B cell (primary cell): ENCODE results near the gene JMJD1C. TPM values are rescaled to one million over a fixed set of nuclear protein-coding genes. Genes with fewer than 3 reads are reported as not detected.

Source experiments
- ATAC-seq: fragments of 200-7000 bp; cut with Tn5 transposase; one replicate; pipeline ENCODE4 v1.10.0; 2021; ENCODE audit warnings: low read depth, mild to moderate bottlenecking, moderate number of reproducible peaks, moderate library complexity
- CTCF ChIA-PET: fragments of 350-600 bp; sonication (Branson Sonifier 250); formaldehyde crosslinking; loops from one replicate; lab custom pipeline; 2021; ENCODE audit warnings: antibody characterized with exemption, inconsistent platforms; lab: Charles Lee
- POLR2A ChIA-PET: fragments of 350-600 bp; sonication (Branson Sonifier 250); formaldehyde crosslinking; loops from one replicate; lab custom pipeline; 2021; ENCODE audit warnings: antibody characterized with exemption; lab: Charles Lee
- DNase-seq: peaks from one replicate; pipeline ENCODE4 v3.0.0; 2013
- H2AFZ ChIP-seq: 2 replicates; pipeline ENCODE4 v1.6.1; 2012; ENCODE audit warnings: mild to moderate bottlenecking, low read depth, low read length; ENCODE audit not compliant: insufficient read depth, poor library complexity, severe bottlenecking
- H3K27ac ChIP-seq, 2 donors: 1 replicate in 1 of 2; 2 replicates in 1 of 2; pipeline ENCODE4 v1.5.1; 2012 to 2013; ENCODE audit warnings: low read length in 2 of 2, mild to moderate bottlenecking in 2 of 2, moderate library complexity in 1 of 2
- H3K27me3 ChIP-seq, 4 experiments: fragments of 200-600 bp in 1 of 4; sonication (generic) in 1 of 4; replicated peaks in 1 of 4; 1 replicate in 2 of 4; 2 replicates in 2 of 4; pipeline versions ENCODE4 v1.6.1 to v1.7.0; 2013 to 2016; ENCODE audit warnings: low read length in 3 of 4, mild to moderate bottlenecking in 2 of 4, mixed read lengths in 1 of 4, moderate library complexity in 1 of 4; ENCODE audit not compliant: insufficient read depth in 4 of 4, control insufficient read depth in 3 of 4; ENCODE audit errors: control extremely low read depth in 1 of 4
- H3K36me3 ChIP-seq, 2 experiments: replicated peaks in 1 of 2; 1 replicate in 1 of 2; 2 replicates in 1 of 2; pipeline versions ENCODE4 v1.6.1 to v1.7.1; 2013; ENCODE audit warnings: low read length in 1 of 2; ENCODE audit not compliant: insufficient read depth in 2 of 2, control insufficient read depth in 1 of 2; ENCODE audit errors: control extremely low read depth in 1 of 2, extremely low read depth in 1 of 2
- H3K4me1 ChIP-seq, 2 donors: fragments of 200-600 bp in 1 of 2; sonication (generic) in 1 of 2; 1 replicate in 1 of 2; 2 replicates in 1 of 2; pipeline versions ENCODE4 v1.5.1 to v1.6.1; 2013 to 2017; ENCODE audit warnings: low read length in 2 of 2; ENCODE audit not compliant: control insufficient read depth in 2 of 2, insufficient read depth in 2 of 2
- H3K4me2 ChIP-seq: replicated peaks from 2 replicates; pipeline ENCODE3; 2012; ENCODE audit warnings: mild to moderate bottlenecking, low read depth, low read length; ENCODE audit not compliant: poor library complexity, severe bottlenecking
- H3K4me3 ChIP-seq, 5 experiments: fragments of 200-600 bp in 1 of 5; sonication (generic) in 1 of 5; 1 replicate in 3 of 5; 2 replicates in 2 of 5; pipeline versions ENCODE4 v1.5.1 to v1.7.0; 2011 to 2016; ENCODE audit warnings: low read length in 4 of 5, mild to moderate bottlenecking in 4 of 5, low read depth in 2 of 5, control low read depth in 1 of 5, moderate library complexity in 1 of 5; ENCODE audit not compliant: insufficient read depth in 1 of 5; ENCODE audit errors: control extremely low read depth in 1 of 5, extremely low read depth in 1 of 5
- H3K79me2 ChIP-seq: fragments of 200-600 bp; sonication (generic); one replicate; pipeline ENCODE4 v1.6.0; 2016; ENCODE audit warnings: low read length; ENCODE audit not compliant: control insufficient read depth, insufficient read depth
- H3K9ac ChIP-seq: fragments of 200-600 bp; sonication (generic); 2 replicates; pipeline ENCODE4 v1.6.1; 2017; ENCODE audit warnings: mild to moderate bottlenecking, low read length, moderate library complexity
- H3K9me3 ChIP-seq, 3 donors: one replicate each; pipeline versions ENCODE4 v1.6.1 to v1.7.1; 2013; ENCODE audit warnings: low read length in 2 of 3; ENCODE audit not compliant: control insufficient read depth in 2 of 3, insufficient read depth in 1 of 3; ENCODE audit errors: control extremely low read depth in 1 of 3
- H4K20me1 ChIP-seq: 2 replicates; pipeline ENCODE4 v1.6.0; 2012; ENCODE audit warnings: mild to moderate bottlenecking, low read length; ENCODE audit not compliant: insufficient read depth, control insufficient read depth, poor library complexity, severe bottlenecking
- H3K27ac Mint-ChIP-seq: one replicate; pipeline ENCODE4 v1.8.0; 2021; ENCODE audit warnings: mixed read lengths
- H3K27me3 Mint-ChIP-seq: one replicate; pipeline ENCODE4 v1.8.0; 2021; ENCODE audit warnings: mixed read lengths
- H3K4me1 Mint-ChIP-seq: one replicate; pipeline ENCODE4 v1.8.0; 2021; ENCODE audit warnings: mixed read lengths
- H3K4me3 Mint-ChIP-seq: one replicate; pipeline ENCODE4 v1.8.0; 2021; ENCODE audit warnings: mixed read lengths
- H3K9me3 Mint-ChIP-seq: one replicate; pipeline ENCODE4 v1.8.0; 2022; ENCODE audit warnings: mixed read lengths; ENCODE audit not compliant: insufficient read depth
- EZH2 ChIP-seq: IDR thresholded peaks from 2 replicates; pipeline ENCODE4 v1.6.1; 2012; ENCODE audit warnings: borderline replicate concordance, low read depth, mild to moderate bottlenecking, moderate library complexity, low read length; ENCODE audit not compliant: insufficient read depth, poor library complexity, severe bottlenecking
- WGBS: methylation state at CpG from one replicate; pipeline ENCODE4 v1.1.5; 2013; ENCODE audit warnings: missing lambda C conversion rate; ENCODE audit not compliant: insufficient coverage; 5-methylcytosine and 5-hydroxymethylcytosine counted together
- intact Hi-C: fragments of 100-400 bp; cut with micrococcal nuclease; formaldehyde crosslinking; loops from one replicate; pipeline ENCODE4 v1.10.0; 2022
- polyA plus RNA-seq: library from polyadenylated mRNA; depleted of rRNA; stranded (reverse); fragments of >200 nt; gene quantifications from 2 replicates; pipeline ENCODE4 v1.2.3, GENCODE V29; 2012
- total RNA-seq, 2 donors: library from RNA; stranded (reverse); fragments of 120-200 nt in 1 of 2; gene quantifications; 1 replicate in 1 of 2; 2 replicates in 1 of 2; pipeline versions ENCODE4 v1.2.3 to v1.2.4, GENCODE V29; 2013 to 2022
- TF ChIP-seq, protein P1 (sequence below): fragments of 200-600 bp; IDR thresholded peaks from one replicate; pipeline ENCODE4 v1.8.0; 2022; ENCODE audit warnings: antibody characterized with exemption, mild to moderate bottlenecking

Gene JMJD1C
- total and polyA plus RNA-seq, 2 donors (not counting 1 experiment from before 2014, with no cell fraction given) = 81.8 to 235 TPM

DNA sequence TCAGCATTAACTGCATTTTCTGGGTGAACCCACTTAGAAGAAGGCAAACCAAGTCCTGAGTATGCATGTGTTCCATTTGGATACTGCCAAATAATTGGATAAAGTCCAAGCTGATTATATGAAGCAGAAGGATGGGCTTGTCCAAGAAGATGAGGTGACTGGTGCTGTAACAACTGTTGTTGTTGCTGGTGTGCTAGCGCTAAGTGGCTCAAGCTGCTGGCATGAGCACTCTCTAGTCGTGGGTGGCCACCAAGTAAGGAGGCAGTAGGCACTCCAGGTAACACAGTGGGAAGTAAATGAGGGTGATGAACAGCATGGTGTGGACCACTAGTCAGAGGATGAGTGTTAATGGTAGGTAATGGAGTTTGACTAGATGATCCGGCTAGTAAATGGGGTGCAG is 252.3 kb downstream of the JMJD1C start:
- H3K79me2 ChIP-seq = peaks cover 79% of the 10 kb centered on the region
- Mint-ChIP-seq H3K4me1 (peaks cover 36% of the 10 kb centered on the region), H3K4me3 (no peak overlapping the region), H3K27me3 (no peaks in the 10 kb centered on the region), H3K27ac (peak overlapping the region; percentile 59), H3K9me3 (peaks cover 2% of the 10 kb centered on the region)
- ATAC-seq = no peak
- H3K27ac ChIP-seq = no peak overlapping the region
- no peak for TF ChIP-seq EZH2
- TF ChIP-seq, protein P1, sequence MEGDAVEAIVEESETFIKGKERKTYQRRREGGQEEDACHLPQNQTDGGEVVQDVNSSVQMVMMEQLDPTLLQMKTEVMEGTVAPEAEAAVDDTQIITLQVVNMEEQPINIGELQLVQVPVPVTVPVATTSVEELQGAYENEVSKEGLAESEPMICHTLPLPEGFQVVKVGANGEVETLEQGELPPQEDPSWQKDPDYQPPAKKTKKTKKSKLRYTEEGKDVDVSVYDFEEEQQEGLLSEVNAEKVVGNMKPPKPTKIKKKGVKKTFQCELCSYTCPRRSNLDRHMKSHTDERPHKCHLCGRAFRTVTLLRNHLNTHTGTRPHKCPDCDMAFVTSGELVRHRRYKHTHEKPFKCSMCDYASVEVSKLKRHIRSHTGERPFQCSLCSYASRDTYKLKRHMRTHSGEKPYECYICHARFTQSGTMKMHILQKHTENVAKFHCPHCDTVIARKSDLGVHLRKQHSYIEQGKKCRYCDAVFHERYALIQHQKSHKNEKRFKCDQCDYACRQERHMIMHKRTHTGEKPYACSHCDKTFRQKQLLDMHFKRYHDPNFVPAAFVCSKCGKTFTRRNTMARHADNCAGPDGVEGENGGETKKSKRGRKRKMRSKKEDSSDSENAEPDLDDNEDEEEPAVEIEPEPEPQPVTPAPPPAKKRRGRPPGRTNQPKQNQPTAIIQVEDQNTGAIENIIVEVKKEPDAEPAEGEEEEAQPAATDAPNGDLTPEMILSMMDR = no peak
- H3K9me3 ChIP-seq = no peaks in the 10 kb centered on the region
- CTCF ChIA-PET = interaction anchor here (0.9 to 7.5 kb wide), 4 partner anchors 41 to 507 kb away, joined by 3 to 83 read pairs (median 8); no protein-coding TSS in a partner anchor
- no peak overlapping the region for H3K4me2 ChIP-seq
- POLR2A ChIA-PET = no interaction called here
- no peaks in the 10 kb centered on the region for H3K27me3 ChIP-seq
- H2AFZ ChIP-seq = no peak overlapping the region
- peaks cover 14% of the 10 kb centered on the region in 2 donors for H3K4me1 ChIP-seq
- WGBS = 95% methylated on average over 3 of the region's 3 CpGs
- H3K4me3 ChIP-seq = no peak overlapping the region
- peaks cover 55% of the 10 kb centered on the region for H4K20me1 ChIP-seq
- no peak overlapping the region for H3K9ac ChIP-seq
- intact Hi-C loops = no loop called here
- peaks cover 5 to 50% of the 10 kb centered on the region in 2 experiments for H3K36me3 ChIP-seq
- no peak for DNase-seq

GRCh38 chr10:63210611-63211196 is 255.1 kb downstream of the JMJD1C start:
- DNase-seq (no peak), ATAC-seq (no peak)
- H3K4me1 ChIP-seq = peaks cover 24 to 35% of the 10 kb centered on the region in 2 donors
- H3K79me2 ChIP-seq = peaks cover 79% of the 10 kb centered on the region
- H2AFZ ChIP-seq = no peak overlapping the region
- H3K9me3 ChIP-seq = no peaks in the 10 kb centered on the region
- POLR2A ChIA-PET = no interaction called here
- TF ChIP-seq, protein P1 = no peak
- TF ChIP-seq EZH2 = no peak
- Mint-ChIP-seq H3K4me1 (peaks cover 54% of the 10 kb centered on the region), H3K27ac (peak overlapping the region; percentile 26), H3K9me3 (peaks cover 2% of the 10 kb centered on the region), H3K27me3 (no peaks in the 10 kb centered on the region), H3K4me3 (no peak overlapping the region)
- peaks cover 66% of the 10 kb centered on the region for H4K20me1 ChIP-seq
- H3K27ac ChIP-seq = peak overlapping the region in 1 of 2 donors; percentile 13
- H3K9ac ChIP-seq = no peak overlapping the region
- WGBS = 33% methylated on average over 1 of the region's 3 CpGs
- H3K4me2 ChIP-seq = no peak overlapping the region
- CTCF ChIA-PET = interaction anchor here (0.8 to 2.0 kb wide), 3 partner anchors 9 to 509 kb away, joined by 3 to 5 read pairs (median 4); no protein-coding TSS in a partner anchor
- H3K36me3 ChIP-seq = peaks cover 14 to 76% of the 10 kb centered on the region in 2 experiments
- no peak overlapping the region for H3K4me3 ChIP-seq
- no peaks in the 10 kb centered on the region for H3K27me3 ChIP-seq
- intact Hi-C loops = no loop called here
